A673 (cell line): Measurements from ENCODE around the gene C5orf15. TPM values are rescaled to one million over a fixed set of nuclear protein-coding genes. Genes with fewer than 3 reads are reported as not detected.

Experiments
- BruUV-seq: library from RNA; stranded (reverse); fragments of 400-500 nt; replicated peaks from 2 replicates; lab custom pipeline; 2021; lab: Mats Ljungman, UMichigan
- CTCF ChIA-PET: fragments of 300-600 bp; sonication (Branson Sonifier 250); formaldehyde crosslinking; loops from one replicate; lab custom pipeline; 2022; ENCODE audit warnings: antibody characterized with exemption; lab: Charles Lee
- POLR2A ChIA-PET: fragments of 300-600 bp; sonication (Branson Sonifier 250); formaldehyde crosslinking; loops from one replicate; lab custom pipeline; 2022; ENCODE audit warnings: antibody characterized with exemption; ENCODE audit not compliant: low non-redundant PET; lab: Charles Lee
- DNase-seq: peaks from one replicate; pipeline ENCODE4 v3.0.0-alpha.2; 2015; ENCODE audit warnings: low spot score
- H3K27ac ChIP-seq: fragments of 200-600 bp; sonication (generic); 2 replicates; pipeline ENCODE4 v1.5.1; 2016; ENCODE audit warnings: mixed run types, low read depth, mild to moderate bottlenecking, mixed read lengths, antibody characterized with exemption, low read length; ENCODE audit not compliant: poor library complexity, severe bottlenecking
- H3K27me3 ChIP-seq: fragments of 200-600 bp; sonication (generic); replicated peaks from 2 replicates; pipeline ENCODE4 v1.6.1; 2017; ENCODE audit warnings: mixed run types, low read depth, mild to moderate bottlenecking, mixed read lengths, antibody characterized with exemption, low read length; ENCODE audit not compliant: insufficient read depth, poor library complexity
- H3K36me3 ChIP-seq: fragments of 200-600 bp; sonication (generic); 2 replicates; pipeline ENCODE4 v1.6.1; 2016; ENCODE audit warnings: mixed run types, mild to moderate bottlenecking, mixed read lengths, antibody characterized with exemption, low read length; ENCODE audit not compliant: insufficient read depth, poor library complexity, severe bottlenecking
- H3K4me1 ChIP-seq: fragments of 200-600 bp; sonication (generic); 2 replicates; pipeline ENCODE4 v1.6.1; 2017; ENCODE audit warnings: mixed run types, mild to moderate bottlenecking, mixed read lengths, antibody characterized with exemption, low read length; ENCODE audit not compliant: insufficient read depth, poor library complexity, severe bottlenecking
- H3K4me3 ChIP-seq: fragments of 200-600 bp; sonication (generic); 2 replicates; pipeline ENCODE4 v1.5.1; 2016; ENCODE audit warnings: low read depth, mixed run types, mild to moderate bottlenecking, mixed read lengths, low read length; ENCODE audit not compliant: poor library complexity, severe bottlenecking
- H3K9me3 ChIP-seq: fragments of 200-600 bp; sonication (generic); 2 replicates; pipeline ENCODE4 v1.6.1; 2016; ENCODE audit warnings: mixed run types, low read depth, mild to moderate bottlenecking, mixed read lengths, antibody characterized with exemption, low read length; ENCODE audit not compliant: poor library complexity, severe bottlenecking
- EZH2 ChIP-seq: fragments of 200-600 bp; sonication (generic); IDR thresholded peaks from 2 replicates; pipeline ENCODE4 v1.6.1; 2017; ENCODE audit warnings: borderline replicate concordance, low read depth, mild to moderate bottlenecking, mixed read lengths, antibody characterized with exemption, low read length; ENCODE audit not compliant: poor library complexity, severe bottlenecking
- intact Hi-C: fragments of 100-400 bp; cut with micrococcal nuclease; formaldehyde crosslinking; loops from one replicate; pipeline ENCODE4 v1.10.0; 2022; ENCODE audit not compliant: unreplicated experiment
- total RNA-seq: library from RNA; stranded (reverse); gene quantifications from 2 replicates; pipeline ENCODE4 v1.2.3, GENCODE V29; 2021
- TF ChIP-seq, protein P1 (sequence below): fragments of 300-800, 200-600 bp; sonication (generic); conservative IDR thresholded peaks from 2 replicates; pipeline ENCODE4 v1.5.1; 2017; ENCODE audit warnings: low read depth, mild to moderate bottlenecking, antibody characterized with exemption, low read length, moderate library complexity, mixed read lengths

The C5orf15 gene
- total RNA-seq, 1 experiment from 2014 or later, result 40.8 TPM

DNA sequence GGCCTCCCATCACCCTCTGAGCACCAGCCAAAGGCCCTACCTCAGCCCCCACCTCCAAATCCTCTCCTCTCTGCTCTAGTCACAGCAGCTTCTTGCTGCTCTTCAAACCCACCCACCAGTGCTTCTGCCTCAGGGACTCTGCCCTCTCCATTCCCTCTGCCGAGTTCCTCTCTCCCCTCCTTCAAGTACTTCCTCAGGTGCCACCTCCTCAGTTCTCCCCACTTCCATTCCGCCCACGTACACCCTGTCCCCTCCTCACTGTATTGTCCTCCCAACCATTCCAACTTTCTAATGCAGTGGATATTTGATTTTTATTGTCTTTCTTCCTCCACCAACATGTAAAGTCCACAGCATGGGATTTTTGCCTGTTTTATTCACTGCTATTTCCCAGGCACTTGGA is 43.2 kb downstream of the C5orf15 start:
- Histone ChIP-seq H3K4me1 (peaks cover 25% of the 10 kb centered on the region), H3K27ac (no peak overlapping the region), H3K36me3 (no peaks in the 10 kb centered on the region), H3K4me3 (no peak overlapping the region), H3K27me3 (no peaks in the 10 kb centered on the region), H3K9me3 (no peaks in the 10 kb centered on the region)
- ChIA-PET CTCF (no interaction called here), POLR2A (no interaction called here)
- intact Hi-C loops, result no loop called here
- TF ChIP-seq EZH2, result no peak
- TF ChIP-seq, protein P1, sequence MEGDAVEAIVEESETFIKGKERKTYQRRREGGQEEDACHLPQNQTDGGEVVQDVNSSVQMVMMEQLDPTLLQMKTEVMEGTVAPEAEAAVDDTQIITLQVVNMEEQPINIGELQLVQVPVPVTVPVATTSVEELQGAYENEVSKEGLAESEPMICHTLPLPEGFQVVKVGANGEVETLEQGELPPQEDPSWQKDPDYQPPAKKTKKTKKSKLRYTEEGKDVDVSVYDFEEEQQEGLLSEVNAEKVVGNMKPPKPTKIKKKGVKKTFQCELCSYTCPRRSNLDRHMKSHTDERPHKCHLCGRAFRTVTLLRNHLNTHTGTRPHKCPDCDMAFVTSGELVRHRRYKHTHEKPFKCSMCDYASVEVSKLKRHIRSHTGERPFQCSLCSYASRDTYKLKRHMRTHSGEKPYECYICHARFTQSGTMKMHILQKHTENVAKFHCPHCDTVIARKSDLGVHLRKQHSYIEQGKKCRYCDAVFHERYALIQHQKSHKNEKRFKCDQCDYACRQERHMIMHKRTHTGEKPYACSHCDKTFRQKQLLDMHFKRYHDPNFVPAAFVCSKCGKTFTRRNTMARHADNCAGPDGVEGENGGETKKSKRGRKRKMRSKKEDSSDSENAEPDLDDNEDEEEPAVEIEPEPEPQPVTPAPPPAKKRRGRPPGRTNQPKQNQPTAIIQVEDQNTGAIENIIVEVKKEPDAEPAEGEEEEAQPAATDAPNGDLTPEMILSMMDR, result no peak
- DNase-seq, result no peak
- BruUV-seq, result no TSS peak

DNA sequence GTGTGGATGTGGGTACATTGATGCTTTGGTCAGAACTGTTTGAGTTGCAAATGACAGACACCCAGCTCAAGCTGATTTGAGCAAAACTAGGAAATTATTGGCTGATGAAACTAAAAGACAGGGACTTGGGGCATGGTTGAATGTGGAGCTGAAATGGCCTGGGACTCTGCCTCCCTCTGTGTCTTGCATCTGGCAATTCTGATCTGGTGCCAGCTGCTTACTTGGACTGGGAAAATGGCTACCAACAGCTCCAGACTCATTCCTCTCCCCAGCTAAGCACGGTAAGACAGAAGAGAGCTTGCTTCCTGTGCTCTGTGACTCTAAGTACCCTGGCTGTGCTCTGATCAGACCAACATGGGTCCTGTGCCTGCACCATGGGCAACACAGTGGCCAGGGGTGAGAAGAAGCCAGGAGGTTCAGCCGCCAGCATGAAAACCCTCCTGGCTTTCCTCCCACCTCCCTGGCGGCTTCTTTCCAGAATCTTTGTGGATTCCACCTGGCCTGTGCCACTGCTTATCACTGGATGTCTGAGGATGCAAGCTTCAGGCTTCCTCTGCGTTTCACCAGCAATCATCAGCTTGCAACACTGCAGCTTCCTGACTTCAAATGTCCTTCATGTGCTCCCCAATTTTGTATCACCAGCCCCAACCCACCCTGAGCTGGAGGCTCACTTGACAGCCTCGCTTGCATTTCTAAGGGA is 44.1 kb downstream of the C5orf15 start:
- TF ChIP-seq EZH2, result no peak
- TF ChIP-seq, protein P1, result no peak
- intact Hi-C loops, result no loop called here
- H3K27me3 ChIP-seq, result no peaks in the 10 kb centered on the region
- POLR2A ChIA-PET, result interaction anchor here (0.6 kb wide), 1 partner anchor 65 kb away, joined by 3 read pairs; no protein-coding TSS in a partner anchor
- no peak for DNase-seq
- no peak overlapping the region for H3K27ac ChIP-seq
- no peaks in the 10 kb centered on the region for H3K36me3 ChIP-seq
- no peak overlapping the region for H3K4me3 ChIP-seq
- CTCF ChIA-PET, result interaction anchor here (0.6 kb wide), 1 partner anchor 73 kb away, joined by 6 read pairs; no protein-coding TSS in a partner anchor
- H3K9me3 ChIP-seq, result no peaks in the 10 kb centered on the region
- peaks cover 22% of the 10 kb centered on the region for H3K4me1 ChIP-seq
- no TSS peak for BruUV-seq

- intact Hi-C loops, result no loop called here
- H3K9me3 ChIP-seq, result no peaks in the 10 kb centered on the region
- no peak overlapping the region for H3K27ac ChIP-seq
- peaks cover 16% of the 10 kb centered on the region for H3K4me1 ChIP-seq
- no peak for DNase-seq
- POLR2A ChIA-PET, result no interaction called here
- H3K36me3 ChIP-seq, result no peaks in the 10 kb centered on the region
- H3K4me3 ChIP-seq, result no peak overlapping the region
- BruUV-seq, result no TSS peak
- H3K27me3 ChIP-seq, result no peaks in the 10 kb centered on the region
- CTCF ChIA-PET, result no interaction called here
- TF ChIP-seq, protein P1, result no peak
Measured at GRCh38 chr5:133921979-133922378, 46.4 kb downstream of the C5orf15 start.
